H9 (cell line): ENCODE measurements around the gene COPS8. TPM values are rescaled to one million over a fixed set of nuclear protein-coding genes. Genes with fewer than 3 reads are reported as not detected.

Source experiments
- DNase-seq: peaks from one replicate; pipeline ENCODE4 v3.0.0-alpha.2; 2017
- H2AFZ ChIP-seq: one replicate; pipeline ENCODE4 v1.6.1; 2013; ENCODE audit warnings: mild to moderate bottlenecking, low read length, control low read depth, moderate library complexity
- H2AK5ac ChIP-seq: 2 replicates; pipeline ENCODE4 v1.6.1; 2013; ENCODE audit warnings: low read length, control low read depth, mixed read lengths; ENCODE audit not compliant: insufficient read length
- H2BK120ac ChIP-seq: one replicate; pipeline ENCODE4 v1.6.1; 2013; ENCODE audit warnings: low read depth, mild to moderate bottlenecking, low read length, control low read depth, inconsistent platforms; ENCODE audit not compliant: poor library complexity, severe bottlenecking
- H2BK12ac ChIP-seq: 2 replicates; pipeline ENCODE4 v1.6.1; 2013; ENCODE audit warnings: low read length, control low read depth, mixed read lengths, low read depth; ENCODE audit not compliant: insufficient read length
- H2BK15ac ChIP-seq: 2 replicates; pipeline ENCODE4 v1.6.1; 2013; ENCODE audit warnings: low read depth, low read length, control low read depth
- H2BK20ac ChIP-seq: one replicate; pipeline ENCODE4 v1.6.1; 2013; ENCODE audit warnings: low read depth, mild to moderate bottlenecking, low read length, control low read depth, inconsistent platforms; ENCODE audit not compliant: poor library complexity, severe bottlenecking
- H2BK5ac ChIP-seq: 2 replicates; pipeline ENCODE4 v1.6.1; 2013; ENCODE audit warnings: low read length, control low read depth, mixed read lengths; ENCODE audit not compliant: insufficient read length
- H3K14ac ChIP-seq: 2 replicates; pipeline ENCODE4 v1.6.1; 2013; ENCODE audit warnings: low read length, control low read depth; ENCODE audit not compliant: insufficient read depth
- H3K18ac ChIP-seq: 2 replicates; pipeline ENCODE4 v1.6.1; 2013; ENCODE audit warnings: low read depth, mild to moderate bottlenecking, mixed read lengths, low read length, control low read depth; ENCODE audit not compliant: insufficient read length
- H3K23ac ChIP-seq: 2 replicates; pipeline ENCODE4 v1.6.1; 2013; ENCODE audit warnings: low read length, control low read depth, mixed read lengths, low read depth; ENCODE audit not compliant: insufficient read length
- H3K23me2 ChIP-seq: 2 replicates; pipeline ENCODE4 v1.6.1; 2013; ENCODE audit warnings: low read depth, mild to moderate bottlenecking, mixed read lengths, low read length, control low read depth; ENCODE audit not compliant: insufficient read length, poor library complexity, severe bottlenecking
- H3K27ac ChIP-seq: 2 replicates; pipeline ENCODE4 v1.5.1; 2013; ENCODE audit warnings: low read length, control low read depth, mixed read lengths, low read depth; ENCODE audit not compliant: insufficient read length
- H3K27me3 ChIP-seq: 2 replicates; pipeline ENCODE4 v1.6.1; 2013; ENCODE audit warnings: low read length, control low read depth, inconsistent platforms; ENCODE audit not compliant: insufficient read depth
- H3K4ac ChIP-seq: 2 replicates; pipeline ENCODE4 v1.6.1; 2013; ENCODE audit warnings: low read depth, mild to moderate bottlenecking, control low read depth, inconsistent platforms, low read length, moderate library complexity
- H3K4me1 ChIP-seq: 2 replicates; pipeline ENCODE4 v1.6.1; 2013; ENCODE audit warnings: low read length, control low read depth, inconsistent platforms; ENCODE audit not compliant: insufficient read depth
- H3K4me2 ChIP-seq: 2 replicates; pipeline ENCODE4 v1.6.1; 2013; ENCODE audit warnings: low read length, control low read depth, mixed read lengths; ENCODE audit not compliant: insufficient read length, insufficient read depth
- H3K56ac ChIP-seq: 2 replicates; pipeline ENCODE4 v1.6.1; 2013; ENCODE audit warnings: low read depth, mild to moderate bottlenecking, mixed read lengths, low read length, control low read depth; ENCODE audit not compliant: insufficient read length
- H3K79me1 ChIP-seq: 2 replicates; pipeline ENCODE4 v1.6.1; 2013; ENCODE audit warnings: low read depth, mild to moderate bottlenecking, moderate library complexity, low read length, control low read depth, inconsistent platforms; ENCODE audit not compliant: insufficient read depth, poor library complexity, severe bottlenecking
- H3K79me2 ChIP-seq: 2 replicates; pipeline ENCODE4 v1.6.1; 2013; ENCODE audit warnings: low read length, control low read depth, inconsistent platforms; ENCODE audit not compliant: insufficient read depth
- H3K9ac ChIP-seq: 2 replicates; pipeline ENCODE4 v1.6.1; 2013; ENCODE audit warnings: low read length, control low read depth, mixed read lengths; ENCODE audit not compliant: insufficient read length; ENCODE audit errors: extremely low read depth
- H3K9me3 ChIP-seq: one replicate; pipeline ENCODE4 v1.6.1; 2013; ENCODE audit warnings: low read depth, low read length, inconsistent platforms; ENCODE audit not compliant: control insufficient read depth
- H3T11ph ChIP-seq: one replicate; pipeline ENCODE4 v1.6.1; 2013; ENCODE audit warnings: mild to moderate bottlenecking, low read length, control low read depth, inconsistent platforms
- H4K20me1 ChIP-seq: one replicate; pipeline ENCODE4 v1.6.1; 2013; ENCODE audit not compliant: control insufficient read depth, insufficient read length, insufficient read depth
- H4K5ac ChIP-seq: 2 replicates; pipeline ENCODE4 v1.6.1; 2013; ENCODE audit warnings: low read depth, mild to moderate bottlenecking, mixed read lengths, low read length, control low read depth; ENCODE audit not compliant: insufficient read length
- H4K8ac ChIP-seq: replicated peaks from 2 replicates; pipeline ENCODE4 v1.6.1; 2013; ENCODE audit warnings: low read length, control low read depth, mixed read lengths, low read depth; ENCODE audit not compliant: insufficient read length
- H4K91ac ChIP-seq: 2 replicates; pipeline ENCODE4 v1.6.1; 2013; ENCODE audit warnings: low read depth, mild to moderate bottlenecking, moderate library complexity, mixed read lengths, low read length, control low read depth; ENCODE audit not compliant: insufficient read length
- H3K27ac Mint-ChIP-seq, 3 experiments: 2 replicates in 2 of 3; 3 replicates in 1 of 3; pipeline ENCODE4 v1.8.0; 2020 to 2021; ENCODE audit warnings: mixed read lengths in 3 of 3, mild to moderate bottlenecking in 1 of 3, moderate library complexity in 1 of 3
- H3K27me3 Mint-ChIP-seq: 2 replicates; pipeline ENCODE4 v1.8.0; 2021; ENCODE audit warnings: low read depth, mild to moderate bottlenecking, moderate library complexity, mixed read lengths
- H3K36me3 Mint-ChIP-seq, 3 experiments: 2 replicates in 2 of 3; 3 replicates in 1 of 3; pipeline ENCODE4 v1.8.0; 2020 to 2021; ENCODE audit warnings: low read depth in 3 of 3, mixed read lengths in 3 of 3; ENCODE audit not compliant: insufficient read depth in 1 of 3
- H3K4me1 Mint-ChIP-seq, 2 experiments: 2 replicates each; pipeline ENCODE4 v1.8.0; 2020; ENCODE audit warnings: mixed read lengths in 2 of 2
- H3K4me3 Mint-ChIP-seq, 2 experiments: 2 replicates in 1 of 2; 3 replicates in 1 of 2; pipeline ENCODE4 v1.8.0; 2020 to 2021; ENCODE audit warnings: mild to moderate bottlenecking in 2 of 2, mixed read lengths in 2 of 2, moderate library complexity in 1 of 2
- H3K9me3 Mint-ChIP-seq, 2 experiments: 2 replicates in 1 of 2; 3 replicates in 1 of 2; pipeline ENCODE4 v1.8.0; 2020; ENCODE audit warnings: mild to moderate bottlenecking in 2 of 2, mixed read lengths in 2 of 2, moderate library complexity in 1 of 2
- WGBS: extraction: QIAGEN DNeasy Blood & Tissue Kit; methylation state at CpG from one replicate; pipeline ENCODE4 v1.1.7; 2013; ENCODE audit warnings: missing lambda C conversion rate, low lambda C conversion rate, mixed read lengths; ENCODE audit not compliant: insufficient read length; ENCODE audit errors: extremely low coverage; 5-methylcytosine and 5-hydroxymethylcytosine counted together
- total RNA-seq: library from RNA; stranded (reverse); gene quantifications from 2 replicates; pipeline ENCODE4 v1.2.1, GENCODE V29; 2021
- TF ChIP-seq, protein P1 (sequence below): fragments of 200-600 bp; sonication (generic); conservative IDR thresholded peaks from 3 replicates; pipeline ENCODE4 v1.8.0; 2021; ENCODE audit warnings: antibody characterized with exemption, mild to moderate bottlenecking

Gene COPS8
- total RNA-seq, 1 experiment from 2014 or later = 65.2 TPM

DNA sequence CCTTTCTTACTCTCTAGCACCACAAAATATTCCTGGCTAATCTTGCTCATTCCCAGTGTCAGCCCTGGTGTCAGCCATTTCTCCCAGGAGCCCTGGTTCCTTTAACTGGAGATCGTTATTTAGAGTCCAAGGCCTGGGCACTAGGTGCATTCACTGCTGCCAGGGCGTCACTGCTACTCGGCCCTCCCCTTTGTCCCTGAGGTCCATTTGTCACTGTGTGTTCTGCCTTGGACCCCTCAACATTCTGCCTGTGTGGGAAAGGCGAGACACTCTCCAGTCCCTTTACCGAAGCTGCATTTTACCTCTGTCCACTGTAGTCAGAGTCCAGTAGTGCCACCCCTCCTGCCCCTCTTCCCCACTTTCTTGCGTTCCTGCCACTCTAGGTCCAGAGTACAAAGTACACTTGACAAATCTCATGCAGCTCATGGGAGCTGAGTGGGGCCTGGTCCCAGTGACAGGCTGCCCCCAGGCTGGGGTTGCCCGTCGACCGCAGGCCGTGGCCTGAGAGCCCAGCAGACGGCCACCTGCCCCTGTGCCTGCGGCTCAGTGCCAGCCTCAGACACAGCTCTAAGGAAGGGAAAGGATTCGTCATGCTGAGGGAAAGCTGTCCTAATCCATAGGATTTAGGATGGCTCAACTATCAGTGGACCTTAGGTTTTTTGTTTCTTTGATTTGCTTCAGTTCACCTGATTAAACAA, 52.1 kb downstream of the COPS8 start:
- Histone ChIP-seq H3K27me3 (no peaks in the 10 kb centered on the region), H4K5ac (no peak overlapping the region), H2BK15ac (no peak overlapping the region), H3K18ac (no peak overlapping the region), H3K14ac (no peak overlapping the region), H4K8ac (no peak overlapping the region), H3K4ac (no peak overlapping the region), H4K20me1 (no peaks in the 10 kb centered on the region), H3K79me1 (no peaks in the 10 kb centered on the region), H2AFZ (no peak overlapping the region), H2BK120ac (no peak overlapping the region), H4K91ac (no peak overlapping the region), H2BK20ac (no peak overlapping the region), H2BK5ac (no peak overlapping the region), H3K9me3 (no peaks in the 10 kb centered on the region), H3T11ph (no peak overlapping the region), H3K4me1 (no peaks in the 10 kb centered on the region), H3K4me2 (no peak overlapping the region), H3K9ac (no peak overlapping the region), H3K23me2 (no peaks in the 10 kb centered on the region), H3K27ac (no peak overlapping the region), H3K79me2 (no peaks in the 10 kb centered on the region), H2BK12ac (no peak overlapping the region), H2AK5ac (no peak overlapping the region), H3K23ac (no peak overlapping the region), H3K56ac (no peak overlapping the region)
- Mint-ChIP-seq H3K27ac (no peak overlapping the region), H3K4me3 (no peak overlapping the region), H3K9me3 (no peaks in the 10 kb centered on the region; a peak in 3 of 5 replicates), H3K4me1 (no peaks in the 10 kb centered on the region), H3K36me3 (no peaks in the 10 kb centered on the region), H3K27me3 (no peaks in the 10 kb centered on the region)
- TF ChIP-seq, protein P1, sequence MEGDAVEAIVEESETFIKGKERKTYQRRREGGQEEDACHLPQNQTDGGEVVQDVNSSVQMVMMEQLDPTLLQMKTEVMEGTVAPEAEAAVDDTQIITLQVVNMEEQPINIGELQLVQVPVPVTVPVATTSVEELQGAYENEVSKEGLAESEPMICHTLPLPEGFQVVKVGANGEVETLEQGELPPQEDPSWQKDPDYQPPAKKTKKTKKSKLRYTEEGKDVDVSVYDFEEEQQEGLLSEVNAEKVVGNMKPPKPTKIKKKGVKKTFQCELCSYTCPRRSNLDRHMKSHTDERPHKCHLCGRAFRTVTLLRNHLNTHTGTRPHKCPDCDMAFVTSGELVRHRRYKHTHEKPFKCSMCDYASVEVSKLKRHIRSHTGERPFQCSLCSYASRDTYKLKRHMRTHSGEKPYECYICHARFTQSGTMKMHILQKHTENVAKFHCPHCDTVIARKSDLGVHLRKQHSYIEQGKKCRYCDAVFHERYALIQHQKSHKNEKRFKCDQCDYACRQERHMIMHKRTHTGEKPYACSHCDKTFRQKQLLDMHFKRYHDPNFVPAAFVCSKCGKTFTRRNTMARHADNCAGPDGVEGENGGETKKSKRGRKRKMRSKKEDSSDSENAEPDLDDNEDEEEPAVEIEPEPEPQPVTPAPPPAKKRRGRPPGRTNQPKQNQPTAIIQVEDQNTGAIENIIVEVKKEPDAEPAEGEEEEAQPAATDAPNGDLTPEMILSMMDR = no peak
- peak; percentile 10 for DNase-seq
- no CpG with 5 or more reads among the region's 13 CpGs for WGBS
